Neutrophil (primary cell): ENCODE data around the gene DCAF11.

Experiments
- H3K27ac ChIP-seq: fragments of 200-600 bp; sonication (generic); 2 replicates; pipeline ENCODE4 v1.5.1; 2016; ENCODE audit warnings: mild to moderate bottlenecking, moderate library complexity
- H3K27me3 ChIP-seq: fragments of 200-600 bp; sonication (generic); 2 replicates; pipeline ENCODE4 v1.6.0; 2016; ENCODE audit warnings: mild to moderate bottlenecking
- H3K36me3 ChIP-seq: fragments of 200-600 bp; sonication (generic); 2 replicates; pipeline ENCODE4 v1.5.1; 2017
- H3K4me1 ChIP-seq, 2 experiments: fragments of 200-600 bp in 1 of 2; sonication (generic) in 1 of 2; 1 replicate in 1 of 2; 2 replicates in 1 of 2; pipeline versions ENCODE4 v1.5.1 to v1.6.1; 2013 to 2016; ENCODE audit warnings: low read depth in 1 of 2, low read length in 1 of 2, mild to moderate bottlenecking in 1 of 2, moderate library complexity in 1 of 2; ENCODE audit not compliant: control insufficient read depth in 1 of 2, insufficient read depth in 1 of 2
- H3K4me3 ChIP-seq, 2 experiments: fragments of 200-600 bp in 1 of 2; sonication (generic) in 1 of 2; 1 replicate in 1 of 2; 2 replicates in 1 of 2; pipeline ENCODE4 v1.5.1; 2013 to 2016; ENCODE audit warnings: low read depth in 1 of 2, low read length in 1 of 2, mild to moderate bottlenecking in 1 of 2, moderate library complexity in 1 of 2
- H3K9me3 ChIP-seq: fragments of 200-600 bp; sonication (generic); 2 replicates; pipeline ENCODE4 v1.5.1; 2016
- CTCF ChIP-seq: fragments of 200-600 bp; sonication (generic); IDR thresholded peaks from 2 replicates; pipeline ENCODE4 v1.5.1; 2016; ENCODE audit warnings: antibody characterized with exemption

Gene DCAF11

GRCh38 chr14:24146453-24146977 lies 31.9 kb downstream of the DCAF11 start, which contains the start of gene PSME2:
TSS of gene PSME2 (minus strand) at chr14:24146610. CDS start at chr14:24146581, 29 bp downstream.
- peak within 1 kb of the TSS; percentile 97 for H3K27ac ChIP-seq
- H3K36me3 ChIP-seq: peaks cover 31% of the 10 kb centered on the region
- H3K27me3 ChIP-seq: no peaks in the 10 kb centered on the region
- H3K9me3 ChIP-seq: no peaks in the 10 kb centered on the region
- H3K4me1 ChIP-seq: peaks cover 41 to 43% of the 10 kb centered on the region in 2 experiments
- peak within 1 kb of the TSS; percentile 90 to 99 for H3K4me3 ChIP-seq
- TF ChIP-seq CTCF: no peak

GRCh38 chr14:24146978-24147760 lies 32.6 kb downstream of the DCAF11 start, which contains the start of gene RNF31:
TSS of gene RNF31 (plus strand) at chr14:24147498. CDS start at chr14:24147699, 201 bp downstream.
- peak within 1 kb of the TSS; percentile 97 for H3K27ac ChIP-seq
- no peak for TF ChIP-seq CTCF
- no peaks in the 10 kb centered on the region for H3K9me3 ChIP-seq
- H3K36me3 ChIP-seq: peaks cover 37% of the 10 kb centered on the region
- H3K27me3 ChIP-seq: no peaks in the 10 kb centered on the region
- peak within 1 kb of the TSS; percentile 90 to 99 for H3K4me3 ChIP-seq
- H3K4me1 ChIP-seq: peaks cover 35 to 37% of the 10 kb centered on the region in 2 experiments

GRCh38 chr14:24147761-24148428 lies 33.3 kb downstream of the DCAF11 start:
- peaks cover 45% of the 10 kb centered on the region for H3K36me3 ChIP-seq
- no peaks in the 10 kb centered on the region for H3K9me3 ChIP-seq
- H3K4me1 ChIP-seq: peaks cover 33 to 35% of the 10 kb centered on the region in 2 experiments
- H3K27ac ChIP-seq: peak overlapping the region; percentile 97
- no peaks in the 10 kb centered on the region for H3K27me3 ChIP-seq
- no peak for TF ChIP-seq CTCF
- H3K4me3 ChIP-seq: peak overlapping the region; percentile 90 to 99

GRCh38 chr14:24149302-24149969 lies 34.9 kb downstream of the DCAF11 start:
- H3K4me3 ChIP-seq: no peak overlapping the region
- TF ChIP-seq CTCF: no peak
- peaks cover 56% of the 10 kb centered on the region for H3K36me3 ChIP-seq
- H3K9me3 ChIP-seq: no peaks in the 10 kb centered on the region
- H3K27me3 ChIP-seq: no peaks in the 10 kb centered on the region
- no peak overlapping the region for H3K27ac ChIP-seq
- peaks cover 33 to 35% of the 10 kb centered on the region in 2 experiments for H3K4me1 ChIP-seq

- Histone ChIP-seq H3K9me3 (no peaks in the 10 kb centered on the region), H3K36me3 (peaks cover 62% of the 10 kb centered on the region), H3K27ac (no peak overlapping the region), H3K27me3 (no peaks in the 10 kb centered on the region), H3K4me1 (peaks cover 33 to 35% of the 10 kb centered on the region in 2 experiments), H3K4me3 (no peak overlapping the region)
- TF ChIP-seq CTCF: no peak
These were observed 35.5 kb downstream of the DCAF11 start for GRCh38 chr14:24150061-24150460.
